Measurements from ENCODE around the gene ACYP1. TPM values are rescaled to one million over a fixed set of nuclear protein-coding genes. Genes with fewer than 3 reads are reported as not detected.
A peak's percentile ranks its signal among the peaks of the same experiment; 100 is the strongest.

The ACYP1 gene
- total and polyA plus RNA-seq, 2 of the 13 experiments (the other 11 are each of a cell fraction or from before 2014, with no cell fraction given), result 9.7 to 22.4 TPM

DNA sequence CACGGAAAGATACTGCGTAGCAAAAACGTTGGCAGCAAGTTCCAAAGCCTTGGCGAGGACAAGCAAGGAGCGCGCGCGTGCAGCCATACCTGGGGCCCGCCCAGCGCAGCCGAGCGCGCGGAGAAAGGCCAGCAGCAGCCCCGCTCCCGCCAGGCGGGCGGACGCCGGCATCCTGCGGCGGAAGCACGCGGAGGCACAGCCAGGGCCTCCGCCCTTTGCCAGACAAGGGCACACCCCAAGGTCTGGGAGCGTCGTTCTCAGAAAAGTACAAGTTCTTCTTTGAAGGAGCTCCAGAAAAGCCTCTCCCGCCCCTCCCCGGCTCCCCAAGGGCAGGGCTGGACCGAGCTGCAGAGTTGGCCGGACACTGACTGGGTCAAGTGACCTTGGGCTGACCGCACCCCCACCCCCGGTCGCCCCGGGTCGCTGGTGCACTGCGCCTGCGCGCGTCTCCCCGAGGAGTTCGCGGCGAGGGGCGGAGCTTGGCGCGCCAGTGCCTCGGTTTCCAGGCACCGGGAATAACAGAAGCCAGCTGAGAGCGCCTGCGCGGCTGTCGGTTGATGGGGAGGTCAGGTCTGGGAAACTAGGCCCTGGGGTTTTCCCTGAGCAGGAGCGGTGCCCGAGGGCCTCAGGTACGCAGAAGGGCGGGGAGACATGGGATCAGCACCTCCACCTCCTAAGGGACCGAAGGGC is 5.4 kb upstream of the ACYP1 start, which contains the start of gene ZC2HC1C (continued):
- TF ChIP-seq, protein P1, sequence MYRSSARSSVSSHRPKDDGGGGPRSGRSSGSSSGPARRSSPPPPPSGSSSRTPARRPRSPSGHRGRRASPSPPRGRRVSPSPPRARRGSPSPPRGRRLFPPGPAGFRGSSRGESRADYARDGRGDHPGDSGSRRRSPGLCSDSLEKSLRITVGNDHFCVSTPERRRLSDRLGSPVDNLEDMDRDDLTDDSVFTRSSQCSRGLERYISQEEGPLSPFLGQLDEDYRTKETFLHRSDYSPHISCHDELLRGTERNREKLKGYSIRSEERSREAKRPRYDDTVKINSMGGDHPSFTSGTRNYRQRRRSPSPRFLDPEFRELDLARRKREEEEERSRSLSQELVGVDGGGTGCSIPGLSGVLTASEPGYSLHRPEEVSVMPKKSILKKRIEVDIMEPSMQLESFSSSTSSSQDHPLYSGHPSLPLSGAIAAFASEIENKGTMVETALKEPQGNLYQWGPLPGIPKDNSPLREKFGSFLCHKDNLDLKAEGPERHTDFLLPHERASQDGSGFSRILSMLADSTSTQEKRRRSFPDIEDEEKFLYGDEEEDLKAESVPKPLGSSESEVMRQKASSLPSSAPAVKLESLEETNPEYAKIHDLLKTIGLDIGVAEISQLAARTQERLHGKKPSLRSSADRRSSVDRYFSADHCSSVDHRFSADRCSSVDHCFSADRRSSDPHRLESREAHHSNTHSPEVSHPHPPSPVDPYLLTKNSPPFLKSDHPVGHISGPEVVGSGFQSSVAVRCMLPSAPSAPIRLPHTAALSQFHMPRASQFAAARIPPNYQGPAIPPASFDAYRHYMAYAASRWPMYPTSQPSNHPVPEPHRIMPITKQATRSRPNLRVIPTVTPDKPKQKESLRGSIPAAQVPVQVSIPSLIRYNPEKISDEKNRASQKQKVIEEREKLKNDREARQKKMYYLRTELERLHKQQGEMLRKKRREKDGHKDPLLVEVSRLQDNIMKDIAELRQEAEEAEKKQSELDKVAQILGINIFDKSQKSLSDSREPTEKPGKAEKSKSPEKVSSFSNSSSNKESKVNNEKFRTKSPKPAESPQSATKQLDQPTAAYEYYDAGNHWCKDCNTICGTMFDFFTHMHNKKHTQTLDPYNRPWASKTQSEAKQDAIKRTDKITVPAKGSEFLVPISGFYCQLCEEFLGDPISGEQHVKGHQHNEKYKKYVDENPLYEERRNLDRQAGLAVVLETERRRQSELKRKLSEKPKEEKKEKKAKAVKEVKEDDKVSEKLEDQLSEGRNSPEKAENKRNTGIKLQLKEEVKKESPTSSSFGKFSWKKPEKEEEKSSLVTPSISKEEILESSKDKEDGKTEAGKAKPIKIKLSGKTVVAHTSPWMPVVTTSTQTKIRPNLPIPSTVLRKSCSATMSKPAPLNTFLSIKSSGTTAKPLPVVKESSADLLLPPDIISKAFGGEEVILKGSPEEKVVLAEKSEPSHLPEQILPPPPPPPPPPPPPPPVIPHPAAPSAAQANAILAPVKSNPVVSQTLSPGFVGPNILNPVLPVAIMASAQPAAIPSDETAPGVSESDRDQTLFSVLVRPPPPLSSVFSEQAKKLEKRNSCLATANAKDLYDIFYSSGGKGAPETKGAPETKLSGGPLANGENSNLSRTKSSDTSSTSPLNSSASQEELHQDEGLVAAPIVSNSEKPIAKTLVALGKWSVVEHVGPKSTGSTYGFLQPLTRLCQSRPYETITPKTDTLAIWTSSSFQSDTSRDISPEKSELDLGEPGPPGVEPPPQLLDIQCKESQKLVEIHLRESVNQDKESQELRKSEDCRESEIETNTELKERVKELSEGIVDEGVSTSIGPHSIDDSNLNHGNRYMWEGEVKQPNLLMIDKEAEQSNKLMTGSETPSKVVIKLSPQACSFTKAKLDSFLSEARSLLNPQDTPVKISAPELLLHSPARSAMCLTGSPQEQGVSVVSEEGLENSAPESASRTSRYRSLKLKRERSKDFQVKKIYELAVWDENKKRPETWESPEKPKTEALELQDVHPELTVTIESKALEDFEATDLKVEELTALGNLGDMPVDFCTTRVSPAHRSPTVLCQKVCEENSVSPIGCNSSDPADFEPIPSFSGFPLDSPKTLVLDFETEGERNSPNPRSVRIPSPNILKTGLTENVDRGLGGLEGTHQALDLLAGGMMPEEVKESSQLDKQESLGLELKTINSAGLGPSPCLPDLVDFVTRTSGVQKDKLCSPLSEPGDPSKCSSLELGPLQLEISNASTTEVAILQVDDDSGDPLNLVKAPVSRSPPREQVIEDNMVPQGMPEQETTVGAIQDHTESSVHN (CRISPR knock-in tag; IDR thresholded peaks at IDR 0.05), result no peak
- TF ChIP-seq PREB (CRISPR knock-in tag; IDR thresholded peaks at IDR 0.05), result no peak
- TF ChIP-seq BRD4 (CRISPR knock-in tag; IDR thresholded peaks at IDR 0.05), result peak; percentile 63
- TF ChIP-seq, protein P2, sequence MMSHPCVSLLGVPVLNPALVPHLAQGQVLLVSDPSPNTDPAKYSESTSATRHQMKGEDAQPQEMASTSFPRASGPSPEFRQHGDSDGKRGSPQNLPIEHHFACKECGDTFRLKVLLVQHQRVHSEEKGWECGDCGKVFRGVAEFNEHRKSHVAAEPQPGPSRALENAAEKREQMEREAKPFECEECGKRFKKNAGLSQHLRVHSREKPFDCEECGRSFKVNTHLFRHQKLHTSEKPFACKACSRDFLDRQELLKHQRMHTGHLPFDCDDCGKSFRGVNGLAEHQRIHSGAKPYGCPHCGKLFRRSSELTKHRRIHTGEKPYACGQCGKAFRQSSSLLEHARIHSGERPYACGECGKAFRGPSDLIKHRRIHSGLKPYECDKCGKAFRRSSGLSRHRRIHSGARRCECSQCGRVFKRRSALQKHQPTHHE (CRISPR knock-in tag; IDR thresholded peaks at IDR 0.05; ENCODE audit: borderline replicate concordance), result peak; percentile 72; the same call in 1 of the 2 replicates
- peak; percentile 68; the same call in 1 of the 2 replicates for TF ChIP-seq ZNF563 (CRISPR knock-in tag; IDR thresholded peaks at IDR 0.05)
- no peak for TF ChIP-seq ZNF234 (CRISPR knock-in tag; conservative IDR thresholded peaks at IDR 0.05)
- TF ChIP-seq, protein P3, sequence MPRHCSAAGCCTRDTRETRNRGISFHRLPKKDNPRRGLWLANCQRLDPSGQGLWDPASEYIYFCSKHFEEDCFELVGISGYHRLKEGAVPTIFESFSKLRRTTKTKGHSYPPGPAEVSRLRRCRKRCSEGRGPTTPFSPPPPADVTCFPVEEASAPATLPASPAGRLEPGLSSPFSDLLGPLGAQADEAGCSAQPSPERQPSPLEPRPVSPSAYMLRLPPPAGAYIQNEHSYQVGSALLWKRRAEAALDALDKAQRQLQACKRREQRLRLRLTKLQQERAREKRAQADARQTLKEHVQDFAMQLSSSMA (CRISPR knock-in tag; IDR thresholded peaks at IDR 0.05), result 0 out of 2 replicates have a peak, but pooled peaks have one; percentile 18
- TF ChIP-seq TP53 (CRISPR knock-in tag; conservative IDR thresholded peaks at IDR 0.05), result peak; percentile 79; the same call in 1 of the 2 replicates
- peak; percentile 79; the same call in 1 of the 2 replicates for TF ChIP-seq GABPB1 (CRISPR knock-in tag; IDR thresholded peaks at IDR 0.05)
- TF ChIP-seq ZNF691 (CRISPR knock-in tag; IDR thresholded peaks at IDR 0.05; ENCODE audit: borderline replicate concordance, low read depth), result peak; percentile 61; the same call in 1 of the 2 replicates
- TF ChIP-seq ZNF816 (CRISPR knock-in tag; IDR thresholded peaks at IDR 0.05; ENCODE audit: borderline replicate concordance), result peak; percentile 2; the same call in 1 of the 2 replicates
- TF ChIP-seq NFIC (IDR thresholded peaks at IDR 0.05; ENCODE audit: low read length), result no peak
- TF ChIP-seq ATF4 (CRISPR knock-in tag; IDR thresholded peaks at IDR 0.05), result no peak
- TF ChIP-seq ZNF709 (CRISPR knock-in tag; IDR thresholded peaks at IDR 0.05), result no peak; the same call in 1 of the 2 replicates
- 0 out of 2 replicates have a peak, but pooled peaks have one; percentile 33 for TF ChIP-seq ZFAT (CRISPR knock-in tag; conservative IDR thresholded peaks at IDR 0.05)

Measured in HepG2 (cell line).